LNCAP (cell line): ENCODE results near the gene C1orf53.

Experiments
- CTCF ChIP-seq: fragments of 450-650 bp; IDR thresholded peaks from 2 replicates; pipeline ENCODE4 v1.5.1; 2017; ENCODE audit warnings: mild to moderate bottlenecking

C1orf53 gene

GRCh38 chr1:197933647-197934046 is 31.2 kb downstream of the C1orf53 start:
- no peak for TF ChIP-seq CTCF

- TF ChIP-seq CTCF = no peak
Measured at GRCh38 chr1:197937381-197937780, 35.0 kb downstream of the C1orf53 start.

- TF ChIP-seq CTCF = no peak
Measured at GRCh38 chr1:197937892-197938291, 35.5 kb downstream of the C1orf53 start.

GRCh38 chr1:197942042-197942441 is 39.6 kb downstream of the C1orf53 start:
- no peak for TF ChIP-seq CTCF

- no peak for TF ChIP-seq CTCF
Measured at GRCh38 chr1:197944485-197944884, 42.1 kb downstream of the C1orf53 start.

- no peak for TF ChIP-seq CTCF
Measured at GRCh38 chr1:197948926-197949899, 46.8 kb downstream of the C1orf53 start.

- no peak for TF ChIP-seq CTCF
Measured at GRCh38 chr1:197951089-197951488, 48.7 kb downstream of the C1orf53 start.
